Stomach (tissue), 9 donors: ENCODE measurements around the gene IPCEF1. TPM values are rescaled to one million over a fixed set of nuclear protein-coding genes. Genes with fewer than 3 reads are reported as not detected.

Experiments
- DNase-seq, 2 donors: peaks; one replicate each; pipeline versions ENCODE4 v3.0.0 to v3.0.0-alpha.2; 2013 to 2019
- H3K27ac ChIP-seq, 5 donors: fragments of 200-600 bp in 4 of 5; sonication (generic) in 4 of 5; one replicate each; pipeline ENCODE4 v1.5.1; 2013 to 2019; ENCODE audit warnings: mild to moderate bottlenecking in 1 of 5, moderate library complexity in 1 of 5
- H3K27me3 ChIP-seq, 3 donors: fragments of 200-600 bp; sonication (generic); one replicate each; pipeline ENCODE4 v1.5.1; 2017 to 2019; ENCODE audit warnings: mixed run types in 1 of 3
- H3K36me3 ChIP-seq, 4 donors: fragments of 200-600 bp; sonication (generic); 1 replicate in 3 of 4; 2 replicates in 1 of 4; pipeline ENCODE4 v1.5.1; 2016 to 2019
- H3K4me1 ChIP-seq, 4 donors: fragments of 200-600 bp; sonication (generic); one replicate each; pipeline ENCODE4 v1.5.1; 2016 to 2019
- H3K4me3 ChIP-seq, 4 donors: fragments of 200-600 bp; sonication (generic) in 3 of 4; one replicate each; pipeline ENCODE4 v1.5.1; 2016 to 2019; ENCODE audit warnings: mild to moderate bottlenecking in 1 of 4
- H3K9me3 ChIP-seq, 4 donors: fragments of 200-600 bp; sonication (generic); one replicate each; pipeline ENCODE4 v1.5.1; 2016 to 2019
- CTCF ChIP-seq, 7 experiments: fragments of 450-650 bp in 4 of 7; fragments of 200-600 bp in 3 of 7; sonication (generic) in 3 of 7; IDR thresholded peaks; one replicate each; pipeline ENCODE4 v1.5.1; 2016 to 2019; ENCODE audit warnings: antibody characterized with exemption in 7 of 7, control low read depth in 2 of 7, mild to moderate bottlenecking in 1 of 7
- EP300 ChIP-seq: sonication (generic); formaldehyde crosslinking; IDR thresholded peaks from one replicate; pipeline ENCODE4 v1.6.1; 2017; ENCODE audit warnings: antibody characterized with exemption
- POLR2A ChIP-seq, 4 donors: fragments of 450-650 bp; IDR thresholded peaks; one replicate each; pipeline ENCODE4 v1.6.1; 2016; ENCODE audit warnings: antibody characterized with exemption in 4 of 4, control low read depth in 2 of 4, mild to moderate bottlenecking in 1 of 4, moderate library complexity in 1 of 4
- POLR2AphosphoS5 ChIP-seq, 3 donors: sonication (generic); formaldehyde crosslinking; IDR thresholded peaks; one replicate each; pipeline ENCODE4 v1.6.1; 2016; ENCODE audit warnings: antibody characterized with exemption in 3 of 3
- WGBS, 5 donors: extraction: QIAGEN DNeasy Blood & Tissue Kit in 3 of 5; methylation state at CpG; one replicate each; pipeline versions ENCODE4 v1.1.5 to v1.1.7; 2013 to 2018; 5-methylcytosine and 5-hydroxymethylcytosine counted together
- intact Hi-C: fragments of 100-400 bp; cut with DNase I; formaldehyde crosslinking; loops from one replicate; pipeline ENCODE4 v1.15.1; 2023; ENCODE audit warnings: low total_unique reads
- polyA plus RNA-seq, 3 donors: library from polyadenylated mRNA; stranded (reverse); fragments of 200-250 nt; gene quantifications; one replicate each; pipeline ENCODE4 v1.2.3, GENCODE V29; 2013
- total RNA-seq, 5 donors: library from RNA; depleted of rRNA; stranded (reverse); fragments of >200 nt; gene quantifications; one replicate each; pipeline versions ENCODE4 v1.1.0 to v1.2.3, GENCODE V29; 2014 to 2016
- donor health status: healthy with polysubstance abuse.
- donor health status: Bipolar disorder and iron deficiency.
- donor health status: healthy.

IPCEF1 gene
- total and polyA plus RNA-seq, 8 donors: under 0.01 to 47.1 (median 1.4) TPM; not detected in 2

GRCh38 chr6:154140743-154141142, 215.9 kb downstream of the IPCEF1 start:
- WGBS, 5 donors: 61 to 88% (median 65%) methylated on average over 2 of the region's 2 CpGs
- intact Hi-C loops: no loop called here
- H3K4me1 ChIP-seq: no peaks in the 10 kb centered on the region
- H3K36me3 ChIP-seq: no peaks in the 10 kb centered on the region
- TF ChIP-seq EP300 (no peak), CTCF (IDR thresholded peaks at IDR 0.05) (no peak), POLR2A (IDR thresholded peaks at IDR 0.05) (no peak), POLR2AphosphoS5 (IDR thresholded peaks at IDR 0.05) (no peak)
- H3K27me3 ChIP-seq: no peaks in the 10 kb centered on the region
- DNase-seq: no peak
- no peaks in the 10 kb centered on the region for H3K9me3 ChIP-seq
- no peak overlapping the region for H3K4me3 ChIP-seq
- no peak overlapping the region for H3K27ac ChIP-seq

GRCh38 chr6:154139892-154140291, 216.7 kb downstream of the IPCEF1 start:
- intact Hi-C loops: no loop called here

GRCh38 chr6:154138793-154139192, 217.8 kb downstream of the IPCEF1 start:
- no peaks in the 10 kb centered on the region for H3K36me3 ChIP-seq
- no peaks in the 10 kb centered on the region for H3K9me3 ChIP-seq
- no peaks in the 10 kb centered on the region for H3K4me1 ChIP-seq
- 89 to 97% (median 96%) methylated on average over 6 of the region's 6 CpGs for WGBS, 5 donors
- DNase-seq: no peak
- intact Hi-C loops: no loop called here
- no peaks in the 10 kb centered on the region for H3K27me3 ChIP-seq
- H3K27ac ChIP-seq: no peak overlapping the region
- no peak for TF ChIP-seq POLR2A (IDR thresholded peaks at IDR 0.05)
- TF ChIP-seq POLR2AphosphoS5 (IDR thresholded peaks at IDR 0.05): no peak
- no peak for TF ChIP-seq CTCF (IDR thresholded peaks at IDR 0.05)
- no peak for TF ChIP-seq EP300
- H3K4me3 ChIP-seq: no peak overlapping the region

More at GRCh38 chr6:154139892-154140291, 216.7 kb downstream of the IPCEF1 start:
- Histone ChIP-seq H3K4me1 (no peaks in the 10 kb centered on the region), H3K27ac (no peak overlapping the region), H3K4me3 (no peak overlapping the region), H3K36me3 (no peaks in the 10 kb centered on the region), H3K9me3 (no peaks in the 10 kb centered on the region), H3K27me3 (no peaks in the 10 kb centered on the region)
- no peak for TF ChIP-seq CTCF (IDR thresholded peaks at IDR 0.05)
- no peak for TF ChIP-seq POLR2A (IDR thresholded peaks at IDR 0.05)
- no peak for TF ChIP-seq EP300
- no peak for TF ChIP-seq POLR2AphosphoS5 (IDR thresholded peaks at IDR 0.05)
- 79 to 89% (median 84%) methylated on average over 6 of the region's 6 CpGs for WGBS, 5 donors
- no peak for DNase-seq

GRCh38 chr6:154134471-154135147, 222.0 kb downstream of the IPCEF1 start:
- WGBS, 5 donors: 86 to 93% (median 90%) methylated on average over 8 of the region's 8 CpGs
- Histone ChIP-seq H3K27me3 (no peaks in the 10 kb centered on the region), H3K36me3 (no peaks in the 10 kb centered on the region), H3K27ac (no peak overlapping the region), H3K4me1 (no peaks in the 10 kb centered on the region), H3K9me3 (no peaks in the 10 kb centered on the region), H3K4me3 (no peak overlapping the region)
- intact Hi-C loops: no loop called here
- DNase-seq: no peak
- no peak for TF ChIP-seq EP300
- no peak for TF ChIP-seq POLR2AphosphoS5 (IDR thresholded peaks at IDR 0.05)

GRCh38 chr6:154127657-154128056, 228.9 kb downstream of the IPCEF1 start:
- Histone ChIP-seq H3K27me3 (no peaks in the 10 kb centered on the region), H3K27ac (no peak overlapping the region), H3K4me3 (no peak overlapping the region), H3K4me1 (no peaks in the 10 kb centered on the region), H3K36me3 (no peaks in the 10 kb centered on the region), H3K9me3 (peaks cover 0 to 10% (median 4%) of the 10 kb centered on the region in 4 donors)
- peak in 1 of 2 donors; percentile 4 for DNase-seq
- intact Hi-C loops: no loop called here
- 56 to 74% (median 69%) methylated on average over 2 of the region's 2 CpGs for WGBS, 5 donors
- TF ChIP-seq POLR2A (IDR thresholded peaks at IDR 0.05): no peak
- TF ChIP-seq POLR2AphosphoS5 (IDR thresholded peaks at IDR 0.05): no peak
- TF ChIP-seq CTCF (IDR thresholded peaks at IDR 0.05): no peak
- TF ChIP-seq EP300: no peak
